GM06990 (cell line): Measurements from ENCODE around the gene MIDN.

Source experiments
- DNase-seq: peaks from one replicate; pipeline ENCODE4 v3.0.0-alpha.2; 2011; ENCODE audit not compliant: insufficient read length; ENCODE audit errors: extremely low read depth
- H3K27me3 ChIP-seq: replicated peaks from 2 replicates; pipeline ENCODE4 v1.6.0; 2011; ENCODE audit warnings: low read length; ENCODE audit not compliant: control insufficient read depth, insufficient read depth
- H3K36me3 ChIP-seq: 2 replicates; pipeline ENCODE4 v1.5.1; 2011; ENCODE audit warnings: low read length; ENCODE audit not compliant: control insufficient read depth, insufficient read depth
- H3K4me3 ChIP-seq: replicated peaks from 2 replicates; pipeline ENCODE4 v1.5.1; 2011; ENCODE audit warnings: low read depth, mild to moderate bottlenecking, control low read depth, low read length
- CTCF ChIP-seq: IDR thresholded peaks from 2 replicates; pipeline ENCODE4 v1.5.1; 2011; ENCODE audit warnings: low read length, control low read depth, mild to moderate bottlenecking, inconsistent platforms; ENCODE audit not compliant: insufficient read depth, poor library complexity, severe bottlenecking

MIDN gene

DNA sequence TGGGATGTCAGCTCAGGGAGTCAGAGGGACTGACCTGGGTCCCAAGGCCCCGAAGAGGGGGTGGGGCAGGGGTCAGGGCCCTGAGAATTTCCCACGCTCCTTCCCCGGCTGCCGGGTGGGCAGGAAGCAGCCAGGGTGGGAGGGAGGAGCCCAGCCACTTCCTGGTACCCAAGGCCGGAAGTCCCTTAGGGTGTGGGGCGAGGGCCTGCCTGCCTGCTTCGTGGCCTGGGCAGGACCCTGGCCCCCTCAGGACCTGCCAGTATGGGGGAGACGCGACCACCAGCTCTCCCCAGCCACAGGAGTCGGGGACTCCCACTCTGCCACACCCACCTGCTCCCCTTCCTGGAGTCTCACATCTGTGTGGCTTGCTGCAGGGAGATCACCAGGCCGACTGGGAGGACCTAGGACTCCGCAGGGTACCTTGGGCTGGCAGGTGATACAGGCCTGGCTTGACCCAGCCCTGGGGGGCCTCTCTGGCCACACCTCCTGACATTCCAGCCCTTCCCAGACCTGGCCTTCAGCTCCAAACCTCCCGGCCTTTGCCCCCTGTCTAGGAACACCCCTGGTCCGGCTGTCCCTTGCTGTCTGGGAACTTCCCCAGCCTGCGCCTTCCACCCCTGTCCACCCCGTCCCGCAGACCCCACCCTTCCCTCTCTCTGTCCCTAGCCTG lies 11.0 kb downstream of the MIDN start:
- TF ChIP-seq CTCF: no peak
- H3K36me3 ChIP-seq: peaks cover 26% of the 10 kb centered on the region
- DNase-seq: peak; percentile 87
- H3K27me3 ChIP-seq: no peaks in the 10 kb centered on the region
- peak overlapping the region; percentile 69 for H3K4me3 ChIP-seq

- peaks cover 19% of the 10 kb centered on the region for H3K36me3 ChIP-seq
Observed at GRCh38 chr19:1259876-1260748, 11.7 kb downstream of the MIDN start.

GRCh38 chr19:1260749-1261537 lies 12.6 kb downstream of the MIDN start:
- TF ChIP-seq CTCF: no peak
- H3K27me3 ChIP-seq: no peaks in the 10 kb centered on the region
- peaks cover 10% of the 10 kb centered on the region for H3K36me3 ChIP-seq
- peak; percentile 99 for DNase-seq
- H3K4me3 ChIP-seq: peak overlapping the region; percentile 81

More at GRCh38 chr19:1259876-1260748, 11.7 kb downstream of the MIDN start:
- Histone ChIP-seq H3K27me3 (no peaks in the 10 kb centered on the region), H3K4me3 (peak overlapping the region; percentile 69)
- peak; percentile 79 for DNase-seq
- no peak for TF ChIP-seq CTCF

DNA sequence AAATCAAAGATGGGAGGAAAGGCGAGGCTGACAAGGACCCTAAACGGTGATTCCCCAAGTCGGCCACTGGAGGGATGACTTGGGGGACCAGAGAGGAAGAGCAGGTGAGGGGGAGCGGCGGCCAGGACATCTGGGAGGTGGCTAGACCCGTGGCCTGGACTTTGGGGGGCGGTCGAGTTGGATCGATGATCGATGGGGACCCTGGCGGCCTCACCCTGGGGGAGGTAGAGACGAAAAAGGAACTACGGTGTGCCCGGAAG lies 13.1 kb downstream of the MIDN start:
- peak; percentile 63 for DNase-seq
- TF ChIP-seq CTCF: peak; percentile 19
- Histone ChIP-seq H3K36me3 (peaks cover 9% of the 10 kb centered on the region), H3K4me3 (peak overlapping the region; percentile 81), H3K27me3 (no peaks in the 10 kb centered on the region)

GRCh38 chr19:1261798-1262622 lies 13.6 kb downstream of the MIDN start:
- TF ChIP-seq CTCF: no peak
- peaks cover 3% of the 10 kb centered on the region; the same call in 1 of the 2 replicates for H3K36me3 ChIP-seq
- H3K4me3 ChIP-seq: peak overlapping the region; percentile 81
- DNase-seq: no peak
- no peaks in the 10 kb centered on the region; the same call in 1 of the 2 replicates for H3K27me3 ChIP-seq
